Effector memory CD4-positive, alpha-beta T cell (primary cell): ENCODE measurements around the gene POP4.

Experiments used
- DNase-seq, 3 donors: peaks; one replicate each; pipeline ENCODE4 v3.0.0-alpha.2; 2020
- H3K27ac ChIP-seq: 2 replicates; pipeline ENCODE4 v1.7.0; 2013; ENCODE audit warnings: mild to moderate bottlenecking, low read length, moderate library complexity; ENCODE audit not compliant: insufficient read depth, poor library complexity, severe bottlenecking
- H3K27me3 ChIP-seq: replicated peaks from 2 replicates; pipeline ENCODE4 v1.7.0; 2013; ENCODE audit warnings: mild to moderate bottlenecking, low read length; ENCODE audit not compliant: insufficient read depth, control insufficient read depth, poor library complexity, severe bottlenecking
- H3K36me3 ChIP-seq: 2 replicates; pipeline ENCODE4 v1.7.0; 2013; ENCODE audit warnings: mild to moderate bottlenecking, low read length, moderate library complexity; ENCODE audit not compliant: control insufficient read depth, insufficient read depth
- H3K4me1 ChIP-seq: 2 replicates; pipeline ENCODE4 v1.7.0; 2013; ENCODE audit warnings: low read length, mild to moderate bottlenecking; ENCODE audit not compliant: control insufficient read depth, insufficient read depth, poor library complexity, severe bottlenecking
- H3K4me3 ChIP-seq: 2 replicates; pipeline ENCODE4 v1.7.0; 2013; ENCODE audit warnings: low read length, low read depth, mild to moderate bottlenecking; ENCODE audit not compliant: insufficient read depth, poor library complexity, severe bottlenecking
- H3K9me3 ChIP-seq: 2 replicates; pipeline ENCODE4 v1.7.0; 2013; ENCODE audit warnings: mild to moderate bottlenecking, low read length, moderate library complexity; ENCODE audit not compliant: control insufficient read depth

POP4 gene

DNA sequence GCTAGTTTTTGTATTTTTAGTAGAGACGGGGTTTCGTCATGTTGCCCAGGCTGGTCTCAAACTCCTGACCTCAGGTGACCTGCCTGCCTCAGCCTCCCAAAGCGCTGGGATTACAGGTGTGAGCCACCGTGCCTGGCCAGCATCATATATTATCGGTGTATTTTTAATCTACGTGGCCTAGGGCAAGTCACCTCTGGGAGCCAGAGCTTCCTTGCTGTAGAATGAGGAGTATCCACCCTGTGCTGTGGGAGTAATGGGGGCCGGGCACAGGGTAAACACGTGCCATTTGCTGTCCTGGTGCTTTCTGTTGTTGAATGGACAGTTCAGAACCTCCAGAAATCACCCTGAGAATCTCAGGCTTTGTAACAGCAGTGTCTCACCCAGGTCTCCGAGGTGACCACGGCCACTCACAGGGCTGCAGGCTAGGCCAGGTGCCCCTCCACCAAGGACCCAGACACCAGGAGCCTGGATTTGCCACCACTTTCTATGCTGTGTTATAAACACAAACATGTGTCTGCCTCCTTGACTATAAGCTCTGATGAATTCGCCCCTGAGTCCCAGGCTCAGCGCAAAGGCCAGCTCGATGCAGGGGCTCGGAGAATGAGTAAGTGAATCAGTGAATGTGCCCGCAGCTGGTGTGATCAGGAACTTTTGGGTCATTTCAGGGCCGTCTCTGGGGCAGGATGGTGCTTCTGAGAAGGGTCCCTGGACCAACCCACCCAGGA lies 22.7 kb downstream of the POP4 start:
- H3K27me3 ChIP-seq, result no peaks in the 10 kb centered on the region
- no peak for DNase-seq
- H3K36me3 ChIP-seq, result no peaks in the 10 kb centered on the region
- H3K4me3 ChIP-seq, result no peak overlapping the region
- peaks cover 10% of the 10 kb centered on the region for H3K4me1 ChIP-seq
- H3K27ac ChIP-seq, result no peak overlapping the region
- no peaks in the 10 kb centered on the region for H3K9me3 ChIP-seq

DNA sequence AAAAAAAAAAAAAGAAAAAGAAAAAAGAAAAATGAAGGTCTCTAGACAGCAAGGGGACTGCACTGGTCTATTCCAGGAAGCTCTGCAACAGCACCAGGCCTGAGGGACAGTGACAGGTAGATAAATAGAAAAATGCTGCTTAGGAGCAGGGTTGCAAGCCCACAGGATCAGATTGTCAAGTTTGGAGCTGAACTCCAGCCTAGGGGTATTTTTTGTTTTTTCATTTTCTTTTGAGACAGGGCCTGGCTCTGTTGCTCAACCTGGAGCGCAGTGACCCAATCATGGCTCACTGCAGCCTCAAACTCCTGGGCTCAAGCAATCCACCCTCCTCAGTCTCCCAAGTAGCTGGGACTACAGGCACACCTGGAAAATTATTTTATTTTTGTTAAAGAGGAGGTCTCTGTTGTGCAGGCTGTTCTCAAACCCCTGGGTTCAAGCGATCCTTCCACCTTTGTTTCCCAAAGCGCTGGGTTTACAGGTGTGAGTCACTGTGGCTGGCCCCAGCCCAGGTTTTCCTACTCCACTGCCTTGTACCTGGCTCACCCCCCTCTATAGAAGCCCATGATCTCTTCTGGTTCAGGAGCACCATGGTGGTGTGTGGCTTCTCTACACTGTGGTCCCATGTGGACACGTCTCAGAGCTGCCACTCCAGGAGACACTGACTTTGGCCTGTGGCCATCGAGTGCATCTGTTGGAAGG lies 23.9 kb downstream of the POP4 start:
- Histone ChIP-seq H3K9me3 (no peaks in the 10 kb centered on the region), H3K27ac (no peak overlapping the region), H3K27me3 (no peaks in the 10 kb centered on the region), H3K4me3 (no peak overlapping the region), H3K36me3 (no peaks in the 10 kb centered on the region), H3K4me1 (no peaks in the 10 kb centered on the region)
- DNase-seq, result no peak

DNA sequence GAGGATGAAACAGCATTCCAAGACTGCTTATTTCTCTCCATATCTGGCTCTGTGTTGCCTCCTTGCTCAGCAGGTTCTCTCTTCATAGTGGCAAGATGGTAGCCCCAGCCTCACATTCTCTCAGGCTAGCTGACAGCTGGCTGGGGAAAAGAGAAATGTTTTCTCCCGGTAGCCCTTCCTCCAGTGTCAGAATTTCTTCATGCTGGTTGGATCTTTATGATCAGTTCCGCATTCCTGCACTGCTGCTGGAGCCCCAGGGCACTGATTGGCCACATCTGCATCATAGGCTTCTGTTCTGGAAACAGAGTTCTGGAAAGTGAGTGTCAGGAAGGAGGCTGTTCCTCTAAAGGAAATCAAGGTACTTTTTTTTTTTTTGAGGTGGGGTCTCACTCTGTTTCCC lies 24.6 kb downstream of the POP4 start:
- no peak for DNase-seq

DNA sequence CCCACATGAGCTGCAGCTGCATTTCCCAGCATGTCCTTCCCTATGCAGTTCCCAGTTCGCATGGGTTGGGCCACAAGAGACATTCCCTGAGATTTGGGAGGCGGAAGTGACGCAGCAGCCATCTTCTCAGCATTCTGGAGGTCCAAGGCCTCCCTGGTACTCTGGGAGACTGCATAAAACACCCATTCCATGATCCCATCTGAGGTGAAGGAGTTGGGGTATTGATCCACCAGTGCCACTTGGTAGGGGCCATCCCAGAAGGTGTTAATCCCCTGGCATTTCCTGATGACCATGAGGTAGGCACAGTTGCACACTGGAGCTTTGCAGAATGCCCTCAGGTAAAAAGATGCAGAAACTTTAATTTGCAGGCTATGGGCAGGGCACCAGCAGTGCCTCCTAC lies 25.4 kb downstream of the POP4 start:
- H3K9me3 ChIP-seq, result no peaks in the 10 kb centered on the region
- H3K36me3 ChIP-seq, result no peaks in the 10 kb centered on the region
- H3K4me3 ChIP-seq, result no peak overlapping the region
- no peaks in the 10 kb centered on the region for H3K27me3 ChIP-seq
- no peak overlapping the region for H3K27ac ChIP-seq
- no peak for DNase-seq
- H3K4me1 ChIP-seq, result no peaks in the 10 kb centered on the region

More for the DNA sequence above, 24.6 kb downstream of the POP4 start:
- H3K9me3 ChIP-seq, result no peaks in the 10 kb centered on the region
- no peak overlapping the region for H3K4me3 ChIP-seq
- no peaks in the 10 kb centered on the region for H3K27me3 ChIP-seq
- H3K36me3 ChIP-seq, result no peaks in the 10 kb centered on the region
- no peaks in the 10 kb centered on the region for H3K4me1 ChIP-seq
- H3K27ac ChIP-seq, result no peak overlapping the region

DNA sequence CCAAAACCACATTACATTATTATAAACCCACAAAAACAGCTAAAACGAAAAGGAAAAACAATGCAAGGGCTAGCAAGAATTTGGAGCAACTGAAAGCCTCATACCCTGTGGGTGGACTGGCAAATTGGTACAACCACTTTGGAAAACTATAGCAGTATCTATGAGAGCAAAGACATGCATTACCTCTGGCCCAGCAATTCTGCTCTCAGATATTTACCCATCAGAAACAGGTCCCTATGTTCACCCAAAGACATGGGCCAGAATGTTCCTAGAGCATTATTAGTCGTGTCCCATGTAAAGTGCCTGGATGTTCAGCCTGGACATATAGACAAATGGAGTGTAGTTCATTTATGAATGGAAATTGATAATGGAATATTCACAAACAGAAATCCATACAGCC lies 27.9 kb downstream of the POP4 start:
- no peak for DNase-seq
- Histone ChIP-seq H3K4me3 (no peak overlapping the region), H3K36me3 (no peaks in the 10 kb centered on the region), H3K4me1 (no peaks in the 10 kb centered on the region), H3K9me3 (no peaks in the 10 kb centered on the region), H3K27ac (no peak overlapping the region), H3K27me3 (no peaks in the 10 kb centered on the region)

DNA sequence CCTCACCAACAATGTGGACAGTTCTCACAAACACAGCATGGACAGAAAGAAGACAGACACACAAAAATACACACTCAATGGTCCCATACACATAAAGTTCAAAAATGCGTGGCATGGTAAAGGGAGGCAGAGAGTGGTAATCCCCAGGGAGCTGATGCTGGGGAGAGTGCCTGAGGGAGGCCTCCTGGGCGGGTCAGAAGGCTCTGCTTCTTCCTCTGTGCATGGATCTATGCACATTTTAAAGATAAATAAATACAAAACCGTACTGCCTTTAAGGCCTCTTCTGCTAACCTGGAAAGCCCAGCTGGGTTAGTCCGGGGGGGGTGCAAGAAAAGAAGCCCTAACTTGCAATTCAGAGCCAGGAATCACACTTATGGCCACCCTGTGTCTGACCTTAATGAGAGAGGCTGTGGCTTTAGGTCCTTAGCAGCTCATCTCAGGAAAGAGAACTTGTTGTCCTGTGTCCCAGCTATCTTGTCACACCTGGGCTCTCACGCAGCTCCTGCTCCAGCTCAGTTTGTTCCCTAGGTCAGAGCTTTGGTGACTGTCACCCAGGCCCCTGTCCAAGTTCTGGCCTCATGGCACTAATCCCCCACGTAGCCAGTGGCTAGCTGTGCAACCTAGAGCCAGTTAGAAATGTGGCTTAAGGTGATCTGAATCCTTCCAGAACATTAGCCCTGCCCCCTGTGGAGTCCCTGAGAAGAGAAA lies 28.5 kb downstream of the POP4 start:
- DNase-seq, result no peak
- Histone ChIP-seq H3K27ac (no peak overlapping the region), H3K27me3 (no peaks in the 10 kb centered on the region), H3K4me3 (no peak overlapping the region), H3K4me1 (no peaks in the 10 kb centered on the region), H3K36me3 (no peaks in the 10 kb centered on the region), H3K9me3 (no peaks in the 10 kb centered on the region)

DNA sequence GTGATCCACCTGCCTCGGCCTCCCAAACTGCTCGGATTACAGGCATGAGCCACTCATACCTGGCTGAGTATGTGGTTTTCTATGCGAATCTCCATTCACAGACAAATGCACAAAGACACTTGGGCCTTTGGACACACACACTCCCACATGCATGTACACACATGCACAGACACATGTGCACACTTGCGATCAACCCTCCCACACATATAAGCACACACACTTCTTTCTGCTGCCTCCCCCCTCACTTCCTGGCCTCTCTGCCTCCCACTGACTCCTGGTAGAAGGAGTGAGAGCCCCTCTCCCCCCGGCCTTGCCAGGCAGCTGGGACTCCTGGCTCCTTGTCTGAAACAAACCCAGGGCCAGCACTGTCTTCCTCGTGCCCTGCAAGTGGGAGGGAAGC lies 29.9 kb downstream of the POP4 start:
- H3K4me3 ChIP-seq, result no peak overlapping the region
- no peaks in the 10 kb centered on the region for H3K36me3 ChIP-seq
- no peak for DNase-seq
- no peaks in the 10 kb centered on the region for H3K4me1 ChIP-seq
- H3K27ac ChIP-seq, result no peak overlapping the region
- no peaks in the 10 kb centered on the region for H3K9me3 ChIP-seq
- H3K27me3 ChIP-seq, result no peaks in the 10 kb centered on the region

DNA sequence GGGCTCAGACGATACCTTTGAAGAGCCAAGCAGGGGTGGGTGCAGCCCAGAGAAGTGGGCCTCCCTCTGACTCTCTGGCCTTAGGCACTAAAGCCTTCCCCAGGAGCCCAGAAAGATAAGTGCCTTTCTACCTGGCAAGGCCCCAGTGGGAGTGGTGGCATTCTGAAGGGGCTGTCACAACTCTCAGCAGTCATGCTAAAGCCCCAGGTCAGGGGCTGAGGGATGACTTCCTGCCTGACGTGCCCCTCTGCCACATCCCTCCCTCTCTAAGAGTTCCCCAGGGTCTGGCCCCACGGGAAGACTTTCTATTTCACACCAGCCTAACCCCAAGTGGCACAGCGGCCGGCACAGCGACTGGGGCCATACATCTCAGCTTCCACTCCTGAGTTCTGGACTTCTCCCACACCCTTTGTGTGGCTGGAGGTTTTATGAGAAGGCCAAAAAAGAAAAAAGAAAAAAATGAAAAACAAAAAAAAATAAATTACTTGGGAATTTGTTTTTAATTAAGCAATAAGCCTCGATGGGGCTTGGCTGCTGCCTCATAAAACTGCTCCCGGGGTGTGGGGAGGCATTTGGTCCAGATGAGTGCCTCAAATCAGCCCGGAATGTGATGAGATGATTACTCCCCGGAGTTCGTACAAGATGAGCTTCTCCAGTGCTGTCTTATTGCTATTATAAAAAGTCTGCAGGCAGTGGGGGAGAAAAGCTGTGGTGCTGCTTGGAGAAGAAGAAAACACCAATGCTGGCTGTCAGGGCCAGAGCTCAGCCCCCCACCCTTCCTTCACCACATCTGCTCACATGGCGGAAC lies 30.7 kb downstream of the POP4 start:
- DNase-seq, result no peak
- Histone ChIP-seq H3K4me1 (no peaks in the 10 kb centered on the region), H3K4me3 (no peak overlapping the region)

DNA sequence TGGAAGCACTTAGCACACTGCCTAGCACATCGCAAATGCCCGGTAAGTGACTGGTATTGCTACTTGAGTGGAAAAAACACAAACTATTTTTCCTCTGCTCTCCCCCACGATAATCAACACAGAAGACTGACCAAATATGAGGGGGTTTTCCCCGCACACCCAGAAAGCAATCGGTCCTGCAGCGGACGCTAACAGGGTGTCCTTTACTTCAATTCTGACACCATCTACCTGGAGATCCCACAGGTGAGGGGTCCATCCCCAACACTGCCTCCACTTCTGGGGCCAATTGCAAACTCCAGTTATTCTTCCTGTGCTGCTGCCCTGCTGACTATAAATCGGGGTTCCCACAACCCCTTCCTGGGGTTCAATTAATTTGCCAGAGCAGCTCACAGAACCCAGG lies 33.0 kb downstream of the POP4 start:
- no peaks in the 10 kb centered on the region for H3K9me3 ChIP-seq
- no peaks in the 10 kb centered on the region for H3K4me1 ChIP-seq
- H3K36me3 ChIP-seq, result no peaks in the 10 kb centered on the region
- H3K27ac ChIP-seq, result no peak overlapping the region
- no peak overlapping the region for H3K4me3 ChIP-seq
- H3K27me3 ChIP-seq, result no peaks in the 10 kb centered on the region
- DNase-seq, result no peak

More for the DNA sequence above, 30.7 kb downstream of the POP4 start:
- H3K27ac ChIP-seq, result no peak overlapping the region
- no peaks in the 10 kb centered on the region for H3K9me3 ChIP-seq
- H3K36me3 ChIP-seq, result no peaks in the 10 kb centered on the region
- no peaks in the 10 kb centered on the region for H3K27me3 ChIP-seq
